Endothelial cell of umbilical vein (primary cell): ENCODE measurements around the gene MAGI1.

Source experiments
- CTCF ChIP-seq, 2 donors: IDR thresholded peaks; 1 replicate in 1 of 2; 2 replicates in 1 of 2; pipeline ENCODE4 v1.5.1; 2011; ENCODE audit warnings: low read length in 2 of 2, mild to moderate bottlenecking in 2 of 2, moderate library complexity in 2 of 2, control low read depth in 1 of 2, inconsistent platforms in 1 of 2, low read depth in 1 of 2; ENCODE audit not compliant: insufficient read depth in 1 of 2; ENCODE audit errors: extremely low read depth in 1 of 2
- EZH2 ChIP-seq: IDR thresholded peaks from 2 replicates; pipeline ENCODE4 v1.6.1; 2012; ENCODE audit warnings: borderline replicate concordance, low read depth, mild to moderate bottlenecking, moderate library complexity, low read length, inconsistent platforms; ENCODE audit not compliant: severe bottlenecking
- GATA2 ChIP-seq: IDR thresholded peaks from 2 replicates; pipeline ENCODE4 v1.7.0; 2011; ENCODE audit warnings: low read depth, mild to moderate bottlenecking, moderate library complexity, mixed read lengths, low read length; ENCODE audit not compliant: insufficient read length, insufficient read depth
- MAX ChIP-seq: IDR thresholded peaks from 2 replicates; pipeline ENCODE4 v1.6.1; 2011; ENCODE audit not compliant: insufficient read depth, insufficient read length
- MYC ChIP-seq: IDR thresholded peaks from one replicate; pipeline ENCODE4 v1.6.1; 2011; ENCODE audit warnings: mild to moderate bottlenecking, low read depth, low read length
- POLR2A ChIP-seq: IDR thresholded peaks from 2 replicates; pipeline ENCODE4 v1.6.1; 2012; ENCODE audit warnings: low read depth, mild to moderate bottlenecking, control low read depth, low read length
- POLR2AphosphoS5 ChIP-seq: IDR thresholded peaks from 2 replicates; pipeline ENCODE4 v1.6.1; 2012; ENCODE audit warnings: low read depth, mild to moderate bottlenecking, control low read depth, low read length, moderate library complexity; ENCODE audit not compliant: insufficient read depth

GRCh38 chr3:65314269-65314668 is 724.4 kb downstream of the MAGI1 start:
- TF ChIP-seq CTCF (IDR thresholded peaks at IDR 0.05; ENCODE audit: extremely low read depth in 1 of 2, insufficient read depth in 1 of 2, low read depth in 1 of 2, low read length in 2 of 2) (no peak), POLR2A (no peak), EZH2 (no peak), MYC (no peak), GATA2 (no peak), MAX (no peak), POLR2AphosphoS5 (no peak)
